Non-pigmented ciliary epithelial cell (primary cell): ENCODE data around the gene RCOR1.
"Not testable (repeated sequence)": the region's sequence is repeated elsewhere in the genome, so short reads cannot be mapped to it uniquely, and the experiment has no call there.

Experiments used
- DNase-seq: peaks from one replicate; pipeline ENCODE4 v3.0.0-alpha.2; 2010; ENCODE audit warnings: low read depth

RCOR1 gene

DNA sequence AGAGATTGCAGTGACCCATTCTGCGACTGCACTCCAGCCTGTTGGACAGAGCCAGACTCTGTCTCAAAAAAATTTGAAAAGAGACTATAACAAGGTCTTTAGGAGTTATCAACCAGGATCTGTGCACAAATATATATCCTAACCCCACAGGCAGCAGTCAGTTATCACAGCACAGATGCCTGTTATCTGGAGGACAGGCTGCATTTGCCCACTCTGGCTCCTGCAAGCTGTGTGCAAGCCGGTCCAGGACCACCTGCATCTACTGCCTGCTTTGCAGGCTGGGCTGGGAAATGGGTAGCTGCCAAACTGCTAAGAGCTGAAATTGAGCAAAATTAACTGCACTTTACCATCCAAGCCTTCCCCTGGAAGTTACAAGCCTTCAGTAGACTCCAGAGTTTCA is 21.4 kb upstream of the RCOR1 start:
- no peak for DNase-seq

DNA sequence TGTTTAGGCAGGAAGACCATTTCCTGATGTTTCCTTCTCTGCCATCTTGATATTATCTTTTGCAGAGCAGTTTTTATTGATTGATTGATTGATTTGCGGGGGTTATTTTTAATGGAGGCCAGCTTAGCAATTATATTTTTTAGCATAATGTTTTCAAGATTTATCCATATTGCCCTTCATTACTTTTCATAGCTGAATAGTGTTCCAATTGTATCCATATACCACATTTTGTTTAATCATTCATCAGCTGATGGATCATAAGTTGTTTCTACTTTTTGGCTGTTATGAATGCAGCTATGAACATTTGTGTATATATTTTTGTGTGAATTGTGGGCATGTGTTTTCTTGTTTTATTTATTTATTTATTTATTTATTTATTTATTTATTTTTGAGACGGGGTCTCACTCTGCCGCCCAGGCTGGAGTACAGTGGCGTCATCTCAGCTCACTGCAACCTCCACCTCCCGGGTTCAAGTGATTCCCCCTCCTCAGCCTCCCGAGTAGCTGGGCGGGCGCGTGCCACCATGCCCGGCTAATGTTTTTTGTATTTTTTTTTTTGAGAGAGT is 20.9 kb upstream of the RCOR1 start:
- no peak for DNase-seq

DNA sequence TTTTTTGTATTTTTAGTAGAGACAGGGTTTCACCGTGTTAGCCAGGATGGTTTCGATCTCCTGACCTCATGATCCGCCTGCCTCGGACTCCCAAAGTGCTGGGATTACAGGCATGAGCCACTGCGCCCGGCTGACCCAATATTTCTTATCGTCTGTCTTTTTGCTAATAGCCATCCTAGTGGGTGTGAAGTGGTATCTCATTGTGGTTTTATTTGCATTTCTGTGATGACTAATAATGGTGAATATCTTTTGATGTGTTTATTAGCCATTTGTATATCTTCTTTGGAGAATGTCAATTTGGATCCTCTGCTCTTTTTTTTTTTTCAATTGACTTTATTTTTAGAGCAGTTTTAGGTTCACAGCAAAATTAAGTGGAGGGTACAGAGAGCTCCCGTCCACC is 19.3 kb upstream of the RCOR1 start:
- not testable (repeated sequence) for DNase-seq

DNA sequence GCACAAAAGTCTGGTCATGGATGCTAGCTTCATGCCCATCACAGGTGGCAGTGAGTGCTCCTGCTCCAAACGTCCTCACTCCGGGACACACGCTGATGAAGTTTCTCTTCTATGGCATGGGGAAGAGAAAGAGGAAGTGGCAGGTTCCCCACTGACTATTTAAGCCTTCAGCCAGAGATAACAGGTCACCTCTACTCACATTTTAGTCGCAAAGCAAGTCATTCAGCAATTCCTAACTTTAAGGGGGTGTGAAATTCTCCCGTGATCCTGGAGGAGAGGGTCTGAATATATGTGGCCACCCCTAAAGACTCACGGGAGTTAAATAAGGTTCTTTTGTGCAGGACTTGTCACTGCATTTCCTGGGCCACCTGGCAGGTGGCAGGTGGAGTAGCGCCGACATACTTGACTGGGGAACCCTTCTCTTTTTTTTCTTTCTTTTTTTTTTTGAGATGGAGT is 18.8 kb upstream of the RCOR1 start:
- no peak for DNase-seq

DNA sequence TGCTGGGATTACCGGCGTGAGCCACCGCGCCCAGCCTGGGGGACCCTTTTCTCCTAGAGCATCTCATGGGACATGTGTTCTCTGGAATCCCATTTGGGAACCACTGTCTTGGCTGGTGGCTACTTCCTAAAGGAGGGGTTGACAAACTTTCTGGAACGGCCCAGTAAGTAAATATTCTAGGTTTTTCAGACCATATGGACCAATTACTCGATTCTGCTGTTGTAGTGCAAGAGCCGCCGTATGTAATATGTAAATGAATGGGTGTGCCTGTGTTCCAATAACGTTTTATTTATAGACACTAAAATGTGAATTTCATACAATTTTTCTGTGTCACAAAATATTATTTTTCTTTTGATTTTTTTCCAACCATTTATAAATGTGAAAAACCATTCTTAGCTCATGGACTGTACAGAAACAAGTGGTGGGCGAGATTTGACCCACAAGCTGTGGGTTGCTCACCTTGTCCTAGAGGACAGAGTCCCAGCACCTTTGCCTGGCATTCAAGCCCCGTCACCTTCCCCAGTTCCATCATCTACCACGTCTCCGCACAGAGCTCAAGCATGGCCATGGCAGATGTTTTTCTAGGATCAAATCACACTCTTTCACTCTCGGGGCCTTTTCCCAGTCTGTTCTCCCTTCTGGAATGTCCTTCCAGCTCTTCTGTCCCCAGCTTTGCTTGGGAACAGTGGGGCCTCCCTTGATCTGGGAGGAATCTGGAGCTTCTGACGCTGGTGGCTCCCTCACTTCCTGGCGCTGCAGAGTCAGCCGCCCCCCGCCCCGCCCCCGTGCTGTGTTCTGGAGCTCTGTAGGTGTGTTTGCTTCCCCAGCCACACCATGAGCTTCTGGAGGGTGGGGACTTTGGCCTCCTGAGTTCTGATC is 17.9 kb upstream of the RCOR1 start:
- DNase-seq = no peak

DNA sequence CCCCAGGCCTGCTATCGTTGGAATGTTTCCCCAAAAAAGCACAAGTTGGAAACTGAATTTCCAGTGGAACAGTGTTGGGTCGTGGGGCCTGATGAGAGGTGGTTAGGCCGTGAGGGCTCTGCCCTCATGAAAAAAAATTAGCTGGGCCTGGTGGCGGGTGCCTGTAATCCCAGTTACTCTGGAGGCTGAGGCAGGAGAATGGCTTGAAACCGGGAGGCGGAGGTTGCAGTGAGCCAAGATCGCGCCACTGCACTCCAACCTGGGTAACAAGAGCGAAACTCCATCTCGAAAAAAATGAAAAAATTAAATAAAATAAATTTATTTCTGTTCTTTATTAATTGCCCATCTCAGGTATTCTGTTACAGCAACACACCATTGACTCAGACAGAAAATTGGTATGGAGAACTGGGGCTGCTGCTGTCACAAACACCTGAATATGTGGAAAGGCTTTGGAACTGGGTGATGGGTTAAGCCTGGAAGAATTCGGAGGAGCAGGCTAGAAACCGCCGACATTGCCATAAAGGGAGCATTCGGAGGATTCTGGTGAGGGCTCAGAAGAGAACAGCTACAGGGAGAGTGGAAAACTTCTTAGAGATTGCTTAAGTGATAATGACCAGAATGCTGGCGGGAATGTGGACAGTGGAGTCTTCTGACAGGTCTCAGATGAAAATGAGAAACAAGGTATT is 17.1 kb upstream of the RCOR1 start:
- DNase-seq = no peak

DNA sequence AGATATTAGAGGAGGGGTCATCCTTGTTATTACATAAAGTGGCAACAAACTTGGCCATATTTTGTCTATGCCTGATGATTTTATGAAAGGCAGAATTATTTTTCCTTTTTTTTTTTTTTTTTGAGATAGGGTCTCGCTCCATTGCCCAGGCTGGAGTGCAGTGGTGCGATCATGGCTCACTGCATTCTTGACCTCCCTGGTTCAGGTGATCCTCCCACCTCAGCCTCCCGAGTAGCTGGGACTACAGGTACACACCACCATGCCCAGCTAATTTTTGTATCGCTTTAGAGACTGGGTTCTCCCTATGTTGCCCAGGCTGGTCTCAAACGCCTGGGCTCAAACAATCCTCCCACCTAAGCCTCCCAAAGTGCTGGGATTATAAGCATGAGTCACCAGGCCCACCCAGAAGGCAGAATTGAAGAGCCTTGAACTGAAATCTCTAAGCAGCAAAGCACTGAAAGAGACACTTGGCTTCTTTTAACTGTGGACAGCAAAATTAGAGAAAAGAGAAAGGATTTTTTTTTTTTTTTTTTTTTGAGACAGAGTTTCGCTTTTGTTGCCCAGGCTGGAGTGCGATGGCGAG is 16.5 kb upstream of the RCOR1 start:
- DNase-seq = not testable (repeated sequence)

DNA sequence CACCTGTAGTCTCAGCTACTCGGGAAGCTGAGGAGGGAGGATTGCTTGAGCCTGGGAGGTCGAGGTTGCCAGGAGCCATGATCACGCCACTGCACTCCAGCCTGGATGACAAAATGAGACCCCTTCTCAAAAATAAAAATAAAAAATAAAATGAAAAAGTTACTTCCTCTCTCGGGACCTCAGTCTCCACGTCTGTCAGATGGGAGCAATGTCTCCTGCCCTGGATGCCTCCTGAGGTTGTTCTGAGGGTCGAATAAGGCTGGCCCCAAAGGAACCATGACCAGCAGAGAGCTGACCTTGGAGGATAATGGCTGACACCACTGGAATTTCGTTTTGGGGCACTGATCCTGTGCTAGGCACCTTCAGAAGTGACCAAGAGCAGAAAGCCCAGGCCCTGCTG is 13.6 kb upstream of the RCOR1 start:
- DNase-seq = no peak

DNA sequence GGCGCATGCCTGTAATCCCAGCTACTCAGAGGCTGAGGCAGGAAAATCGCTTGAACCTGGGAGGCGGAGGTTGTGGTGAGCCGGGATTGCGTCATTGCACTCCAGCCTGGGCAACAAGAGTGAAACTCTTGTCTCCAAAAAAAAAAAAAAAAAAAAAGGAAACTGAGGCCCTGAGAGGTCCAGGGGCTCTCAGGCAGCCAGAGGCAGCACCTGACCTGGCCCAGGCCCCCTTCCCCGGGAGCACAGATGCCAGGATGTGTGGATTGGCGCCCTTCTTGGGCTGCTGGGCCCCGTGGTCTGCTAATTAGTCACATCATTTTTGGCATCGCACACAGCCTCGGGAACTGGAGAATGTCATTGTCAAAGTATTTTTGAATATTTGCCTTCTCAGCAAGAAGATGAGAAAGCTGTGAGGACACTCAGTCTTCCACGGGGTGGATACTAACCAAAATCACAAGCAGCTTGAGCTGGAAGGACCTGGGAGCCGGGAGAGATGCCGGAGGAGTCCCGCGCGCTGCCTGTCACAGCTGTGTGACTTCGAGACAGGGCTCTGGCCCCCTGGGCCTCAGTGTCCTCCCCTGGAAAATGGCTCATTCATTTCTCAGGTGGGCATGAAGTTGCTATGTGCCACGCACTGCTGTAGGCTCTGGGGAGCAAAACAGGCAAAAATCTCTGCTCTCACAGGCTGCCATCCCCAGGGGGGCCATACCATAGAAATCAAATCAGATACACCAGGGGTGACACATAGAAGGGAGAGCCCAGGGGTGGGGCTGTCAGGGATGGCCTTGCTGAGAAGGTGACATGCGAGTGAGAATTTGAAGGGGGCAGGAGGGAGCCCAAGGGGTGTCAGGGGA is 12.5 kb upstream of the RCOR1 start:
- peak; percentile 28 for DNase-seq

DNA sequence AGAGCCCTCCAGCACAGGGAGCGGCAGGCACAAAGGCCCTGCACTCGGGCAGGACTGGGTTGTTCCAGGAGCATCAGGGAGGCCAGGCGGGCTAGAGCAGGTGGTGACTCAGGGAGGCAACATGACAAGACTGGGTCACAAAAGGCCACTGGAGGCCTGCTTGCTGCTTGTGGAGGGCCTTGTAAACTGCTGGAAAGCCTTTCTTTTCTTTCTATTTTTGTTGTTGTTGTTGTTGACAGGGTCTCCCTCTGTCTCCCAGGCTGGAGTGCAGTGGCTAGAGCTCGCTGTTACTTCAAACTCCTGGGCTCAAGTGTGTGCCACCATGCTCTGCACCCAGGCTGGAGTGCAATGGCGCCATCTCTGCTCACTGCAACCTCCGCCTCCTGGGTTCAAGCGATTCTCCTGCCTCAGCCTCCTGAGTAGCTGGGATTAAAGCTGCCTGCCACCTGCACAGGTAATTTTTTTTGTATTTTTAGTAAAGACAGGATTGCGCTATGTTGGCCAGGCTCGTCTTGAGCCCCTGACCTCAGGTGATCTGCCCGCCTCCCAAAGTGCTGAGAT is 11.8 kb upstream of the RCOR1 start:
- no peak for DNase-seq

DNA sequence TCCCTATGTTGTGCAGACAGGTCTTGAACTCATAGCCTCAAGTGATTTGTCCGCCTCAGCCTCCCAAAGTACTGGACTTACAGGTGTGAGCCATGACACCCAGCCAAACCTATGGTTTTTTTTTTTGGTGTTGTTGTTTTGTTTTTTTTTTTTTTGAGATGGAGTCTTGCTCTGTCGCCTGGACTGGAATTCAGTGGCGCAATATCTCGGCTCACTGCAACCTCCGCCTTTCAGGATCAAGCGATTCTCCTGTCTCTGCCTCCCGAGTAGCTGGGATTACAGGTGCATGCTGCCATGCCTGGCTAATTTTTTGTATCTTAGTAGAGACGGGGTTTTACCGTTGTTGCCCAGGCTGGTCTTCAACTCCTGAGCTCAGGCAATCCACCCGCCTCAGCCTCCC is 11.3 kb upstream of the RCOR1 start:
- DNase-seq = no peak

DNA sequence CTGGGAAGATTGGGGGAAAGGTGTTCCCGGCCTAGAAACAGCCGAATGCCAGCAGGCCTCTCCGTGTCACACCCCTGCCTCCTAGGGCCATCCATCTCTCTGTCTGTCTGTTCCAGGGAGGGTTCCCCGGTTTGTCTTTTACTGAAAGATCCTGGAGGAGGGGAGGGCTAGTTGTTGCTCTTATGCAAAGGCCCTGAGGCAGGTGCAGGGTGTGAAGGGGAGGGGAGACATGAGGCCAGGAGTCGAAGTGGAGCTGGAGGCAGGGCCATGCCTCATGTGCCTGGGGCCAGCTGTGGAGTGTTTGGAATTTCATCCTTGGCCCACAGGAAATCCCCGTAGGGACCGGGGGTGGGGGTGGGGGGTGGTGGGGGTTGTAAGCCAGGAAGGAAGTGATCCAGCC is 8.7 kb upstream of the RCOR1 start:
- DNase-seq = no peak

DNA sequence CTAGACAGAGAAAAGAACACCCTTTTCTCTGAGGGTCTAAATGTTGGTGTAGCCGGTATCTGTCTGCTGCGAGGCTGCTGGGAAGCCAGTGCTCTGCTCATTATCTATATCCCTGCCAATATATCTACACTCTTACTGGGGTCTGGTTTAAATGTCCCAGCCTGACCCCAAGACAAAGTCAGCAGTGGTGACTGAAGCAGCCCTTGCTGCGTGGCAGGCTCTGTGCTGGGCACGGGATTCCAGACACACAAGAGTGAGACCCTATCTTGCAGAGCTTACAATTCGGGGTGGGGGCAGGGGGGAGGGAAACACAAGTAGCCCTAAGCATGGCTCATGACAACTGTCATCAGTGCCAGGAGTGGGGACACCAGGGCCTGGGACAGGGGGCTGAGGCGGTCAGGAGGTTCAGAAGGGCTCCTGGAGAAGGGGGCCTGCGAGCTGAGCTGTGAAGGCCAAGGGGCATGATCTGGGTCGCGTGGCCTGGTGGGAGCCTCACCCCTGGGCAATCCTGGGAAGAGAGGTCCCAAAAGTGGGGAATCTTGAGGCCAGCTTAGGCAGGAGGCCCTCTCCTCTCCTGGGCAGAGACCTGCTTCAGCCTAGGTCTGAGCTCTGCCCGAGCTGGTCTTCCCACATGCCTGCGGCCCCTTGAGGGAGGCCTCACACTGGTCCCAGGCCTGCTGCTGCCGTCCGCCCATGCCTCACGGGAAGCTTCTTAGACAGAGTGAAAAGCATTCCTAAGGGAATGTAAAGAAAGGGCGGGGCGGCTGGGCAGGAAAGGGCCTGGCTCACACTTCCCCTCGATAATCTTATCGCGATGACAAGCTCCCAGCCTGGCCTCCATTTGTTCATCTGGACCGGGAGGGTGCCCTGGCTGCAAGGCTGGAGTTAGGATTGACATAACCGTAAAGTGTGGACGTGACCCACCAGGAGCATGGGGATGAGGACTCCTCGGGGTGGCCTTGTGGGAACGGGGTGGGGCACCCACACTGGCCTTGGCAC is 7.3 kb upstream of the RCOR1 start:
- no peak for DNase-seq

DNA sequence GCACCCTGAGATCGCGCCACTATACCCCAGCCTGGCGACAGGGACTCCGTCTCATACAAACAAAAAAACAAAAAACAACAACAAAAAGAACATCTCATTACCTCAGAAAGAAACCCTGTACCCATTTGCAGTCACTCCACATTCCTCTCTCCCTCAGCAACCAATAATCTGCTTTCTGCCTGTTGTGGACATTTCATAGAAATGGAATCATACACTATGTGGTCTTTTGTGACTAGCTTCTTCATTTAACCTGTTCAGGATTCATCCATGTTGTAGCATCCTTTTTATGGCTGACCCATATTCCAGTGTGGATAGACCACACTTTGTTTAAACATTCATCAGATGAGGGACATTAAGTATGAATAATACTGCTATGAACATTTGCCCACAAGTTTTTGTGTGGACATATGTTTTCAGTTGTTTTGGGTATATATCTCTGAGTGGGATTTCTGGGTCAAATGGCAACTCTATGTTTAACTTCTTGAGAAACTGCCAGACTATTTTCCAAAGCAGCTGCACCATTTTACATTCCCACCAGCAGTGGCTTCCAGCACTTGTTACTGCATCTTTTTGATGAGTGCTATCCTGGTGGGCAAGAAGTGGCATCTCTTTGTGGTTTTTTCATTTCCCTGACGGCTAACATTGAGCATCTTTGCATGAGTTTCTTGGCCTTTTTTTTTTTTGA is 5.9 kb upstream of the RCOR1 start:
- DNase-seq = no peak

DNA sequence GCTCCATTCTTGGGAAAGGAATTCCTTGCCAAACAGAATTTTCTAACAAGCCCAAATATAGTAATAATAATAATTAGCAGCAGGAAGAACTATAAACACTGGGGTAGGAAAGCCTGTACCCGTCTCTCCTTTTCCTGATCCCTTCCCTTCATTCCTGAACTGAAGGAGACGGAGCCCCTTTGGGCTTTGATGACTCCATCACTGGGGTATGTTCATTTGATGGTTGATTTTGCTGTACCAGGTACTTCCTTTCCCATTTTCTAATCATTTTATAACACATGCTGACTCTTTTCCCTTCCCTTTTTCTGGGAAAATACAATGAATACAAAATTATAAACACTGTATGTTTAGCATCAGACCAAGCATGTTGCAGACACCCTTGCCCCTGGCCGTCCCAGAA is 3.6 kb upstream of the RCOR1 start:
- no peak for DNase-seq

DNA sequence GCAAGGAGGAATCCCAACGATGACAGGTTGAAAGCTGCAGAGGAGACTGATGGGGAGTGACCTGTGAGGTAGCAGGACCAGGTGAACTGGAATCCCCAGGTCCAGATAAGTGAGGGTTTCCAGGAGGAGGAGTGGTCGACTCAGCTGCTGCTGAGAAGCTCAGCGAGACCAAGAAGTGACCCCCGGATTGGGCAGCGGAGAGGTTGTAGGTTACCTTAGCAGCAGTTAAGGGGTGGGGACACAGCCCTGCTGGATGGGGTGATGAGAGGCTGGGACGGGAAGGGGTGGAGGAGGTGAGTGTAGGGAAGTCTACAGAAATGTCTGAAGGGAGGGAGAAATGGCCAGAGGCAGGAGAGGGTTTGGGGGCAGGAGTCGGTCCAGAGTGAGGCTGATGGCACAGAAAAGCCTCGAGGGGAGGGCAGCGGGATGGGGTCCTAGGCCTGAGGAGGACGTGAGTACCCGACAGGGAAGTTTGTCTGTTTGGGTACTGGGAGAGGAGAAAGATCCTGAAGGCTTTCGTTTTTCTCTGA is 2.6 kb upstream of the RCOR1 start:
- no peak for DNase-seq

DNA sequence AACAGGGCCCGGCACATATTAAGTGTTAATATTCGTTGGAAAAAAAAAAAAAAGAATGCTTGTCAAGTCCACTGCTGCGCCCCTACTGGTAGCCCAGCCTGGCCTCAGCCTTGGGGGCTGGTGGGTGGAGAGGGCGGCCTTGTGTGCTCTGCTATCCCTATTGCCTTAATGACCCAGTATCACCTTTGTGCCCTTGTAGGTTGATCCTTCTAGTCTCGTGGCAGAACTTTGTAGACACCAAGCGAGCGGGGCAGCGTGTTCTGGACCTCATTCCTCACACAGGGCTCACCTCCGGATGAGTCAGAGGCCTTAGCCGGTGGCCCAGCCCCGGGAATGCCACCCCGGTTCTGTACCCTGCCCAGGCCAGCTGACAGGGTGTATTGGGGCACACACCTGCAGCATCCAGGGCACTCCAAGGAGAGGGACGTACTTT is 1.8 kb upstream of the RCOR1 start:
- DNase-seq = no peak

DNA sequence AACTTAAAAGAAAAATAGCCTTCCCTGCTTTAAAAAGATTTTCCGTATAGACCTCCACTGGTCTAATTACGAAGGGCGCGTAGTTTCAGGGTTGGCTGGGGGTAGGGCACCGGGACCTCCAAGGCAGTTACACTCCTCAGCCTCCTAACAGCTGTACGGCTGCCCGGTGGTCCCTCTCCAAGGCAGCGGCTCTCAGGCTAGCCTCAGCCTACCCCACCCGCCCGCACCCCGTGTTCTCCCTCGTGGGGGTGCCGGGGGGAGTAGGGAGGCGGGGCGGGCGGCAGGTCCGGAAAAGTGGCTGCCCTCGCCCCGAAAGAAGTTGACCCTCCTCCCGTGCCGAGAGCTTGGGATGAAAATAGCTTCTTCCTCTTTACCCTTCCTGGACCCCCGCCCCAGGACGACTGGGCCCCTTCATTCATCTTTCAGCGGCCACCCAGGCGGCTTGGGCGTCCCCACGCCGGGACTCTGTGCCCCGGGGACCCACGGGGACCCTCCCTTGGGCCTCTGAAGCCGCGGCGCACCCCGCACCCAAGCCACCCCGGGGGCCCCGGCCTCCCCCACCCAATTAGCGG is 991 bp upstream of the RCOR1 start:
- DNase-seq = no peak

DNA sequence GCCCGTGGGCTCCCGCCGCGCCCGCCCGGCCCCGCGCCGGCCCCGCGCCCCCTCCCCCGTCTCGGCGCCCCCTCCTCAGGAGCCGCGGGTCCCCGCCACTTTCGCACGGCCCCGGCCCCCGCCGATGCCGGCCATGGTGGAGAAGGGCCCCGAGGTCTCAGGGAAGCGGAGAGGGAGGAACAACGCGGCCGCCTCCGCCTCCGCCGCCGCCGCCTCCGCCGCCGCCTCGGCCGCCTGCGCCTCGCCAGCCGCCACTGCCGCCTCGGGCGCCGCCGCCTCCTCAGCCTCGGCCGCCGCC is 263 bp downstream of the RCOR1 start:
- DNase-seq = no peak
